Articular chondrocyte of knee joint (primary cell): ENCODE results near the gene KMT5C. TPM values are rescaled to one million over a fixed set of nuclear protein-coding genes. Genes with fewer than 3 reads are reported as not detected.

Experiments used
- total RNA-seq: library from RNA; depleted of rRNA; stranded (reverse); fragments of >200 nt; gene quantifications from 2 replicates; pipeline ENCODE4 v1.2.3, GENCODE V29; 2012

KMT5C gene
- total RNA-seq, result 5.0 and 5.6 TPM in 2 replicates

DNA sequence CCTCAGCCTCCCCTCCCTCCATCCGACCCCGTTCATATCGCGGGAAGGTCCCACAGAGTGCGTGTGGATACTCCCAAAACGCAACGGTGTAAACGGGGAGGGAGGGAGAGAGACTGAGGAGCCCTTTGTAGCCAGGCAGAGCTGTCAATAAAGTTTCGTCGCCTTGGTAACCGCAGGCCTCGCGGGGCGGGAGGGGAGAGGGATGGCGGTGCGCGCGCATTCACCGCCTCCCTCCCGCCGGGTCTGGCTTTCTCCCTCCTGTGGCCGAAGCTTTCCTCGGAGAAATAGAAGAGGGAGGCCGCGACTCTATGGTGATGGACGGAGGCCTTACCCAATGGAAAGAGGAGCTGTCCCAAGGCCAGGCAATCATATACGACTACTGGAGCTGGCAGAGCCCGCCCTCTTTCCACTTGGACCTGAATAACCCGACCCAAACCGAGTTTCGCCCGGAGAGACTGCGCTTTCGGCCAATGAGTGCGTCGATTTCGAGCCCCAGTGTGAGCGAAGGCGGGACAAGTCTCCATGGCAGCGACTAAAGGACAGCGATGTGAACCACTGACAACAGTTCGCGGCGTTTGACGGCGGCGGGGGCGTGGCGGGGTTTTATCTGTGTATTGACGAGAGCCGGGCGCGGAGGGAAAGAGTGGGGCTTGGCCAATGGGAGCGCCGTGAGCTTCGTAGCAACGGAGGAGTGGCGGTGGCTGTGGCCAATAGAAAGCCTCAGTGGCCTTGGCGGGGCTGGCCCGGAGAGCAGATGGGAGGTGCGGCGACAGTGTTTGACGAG, at the start of gene KMT5C:
Gene KMT5C (plus strand): TSS at position 772 of the 784 bp plus-strand sequence. CDS start 2,061 bp downstream, outside the sequence.

DNA sequence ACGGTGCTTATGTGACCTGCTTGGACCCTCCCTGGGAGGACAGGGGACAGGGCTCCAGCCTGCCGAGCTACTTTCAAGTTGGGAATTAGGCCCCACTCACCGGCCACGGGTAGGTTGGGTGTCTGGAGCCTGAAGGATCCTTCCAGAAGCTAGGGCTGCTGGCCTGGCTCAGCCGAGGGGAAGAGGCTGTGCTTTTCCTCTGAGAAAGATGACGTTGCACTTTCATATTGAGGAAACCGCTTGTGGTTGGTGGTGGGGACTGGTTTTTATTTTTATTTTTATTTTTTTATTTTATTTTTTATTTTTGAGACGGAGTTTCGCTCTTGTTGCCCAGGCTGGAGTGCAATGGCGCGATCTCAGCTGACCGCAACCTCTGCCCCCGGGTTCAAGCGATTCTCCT, 14.5 kb upstream of the KMT5C start, which contains the start of gene TMEM150B:
Gene TMEM150B (minus strand): TSS at position 170 of the 400 bp plus-strand sequence. CDS start 4,305 bp downstream, outside the sequence.

DNA sequence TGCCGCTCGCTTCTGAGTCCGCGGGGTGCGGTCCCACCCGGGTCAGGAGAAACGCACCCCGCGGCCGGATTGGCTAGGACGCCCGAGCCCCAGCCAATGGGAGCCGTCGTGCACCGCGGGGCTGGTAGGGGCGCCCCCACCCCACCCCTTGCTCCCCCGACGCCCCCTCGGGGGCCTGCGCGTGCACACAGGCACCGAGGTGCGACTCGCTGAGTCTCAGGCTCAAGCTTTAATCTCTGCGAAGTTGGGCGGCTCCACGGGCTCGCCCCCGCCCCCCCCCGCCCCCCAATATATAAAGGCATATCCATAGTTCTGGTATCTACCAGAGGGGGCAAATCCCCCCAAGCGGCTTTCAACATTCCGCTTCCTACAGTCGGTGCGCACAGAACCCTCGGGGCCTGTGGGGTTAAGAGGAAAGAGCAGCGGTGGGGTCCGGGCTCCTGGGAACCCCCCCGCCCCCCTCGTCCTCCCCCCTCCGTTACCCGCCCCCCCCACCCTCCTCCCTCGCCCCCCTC, 15.1 kb downstream of the KMT5C start, which contains the start of gene COX6B2:
Gene COX6B2 (minus strand): TSS at position 22 of the 515 bp plus-strand sequence. CDS start 198 bp downstream, outside the sequence.

DNA sequence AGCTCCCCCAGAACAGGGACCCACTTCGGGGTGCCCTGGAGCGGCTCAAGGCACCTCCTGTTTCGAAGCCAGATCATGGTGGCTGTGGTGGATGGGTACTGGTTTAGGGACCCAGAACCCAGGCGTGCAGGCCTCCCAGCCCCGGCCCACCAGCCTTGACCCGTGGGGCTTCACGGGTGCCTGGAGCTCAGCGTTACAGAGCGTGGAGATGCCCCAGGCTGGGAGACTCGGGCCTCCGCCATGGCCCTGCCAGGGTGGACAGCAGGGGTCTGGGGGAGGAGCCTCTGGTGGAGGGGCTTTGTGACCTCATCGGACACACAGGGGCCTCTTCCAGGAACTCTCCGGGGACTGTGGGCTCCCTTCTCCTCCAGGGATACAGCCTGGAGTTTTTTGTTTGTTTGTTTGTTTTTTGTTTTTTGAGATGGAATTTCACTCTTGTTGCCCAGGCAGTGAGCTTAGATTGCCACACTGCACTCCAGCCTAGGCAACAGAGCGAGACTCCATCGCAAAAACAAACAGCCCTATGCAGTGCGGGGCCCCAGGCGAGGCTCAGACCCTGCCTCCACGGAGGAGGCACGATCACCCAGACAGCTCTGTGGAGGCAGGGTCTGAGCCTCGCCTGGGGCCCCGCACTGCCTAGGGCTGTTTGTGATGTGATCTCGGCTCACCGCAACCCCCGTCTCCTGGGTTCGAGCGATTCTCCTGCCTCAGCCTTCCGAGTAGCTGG, 23.5 kb downstream of the KMT5C start, which contains the start of gene GARIN5B:
Gene GARIN5B (minus strand): TSS at position 271 of the 727 bp plus-strand sequence. CDS start 194 bp downstream, at position 77.

DNA sequence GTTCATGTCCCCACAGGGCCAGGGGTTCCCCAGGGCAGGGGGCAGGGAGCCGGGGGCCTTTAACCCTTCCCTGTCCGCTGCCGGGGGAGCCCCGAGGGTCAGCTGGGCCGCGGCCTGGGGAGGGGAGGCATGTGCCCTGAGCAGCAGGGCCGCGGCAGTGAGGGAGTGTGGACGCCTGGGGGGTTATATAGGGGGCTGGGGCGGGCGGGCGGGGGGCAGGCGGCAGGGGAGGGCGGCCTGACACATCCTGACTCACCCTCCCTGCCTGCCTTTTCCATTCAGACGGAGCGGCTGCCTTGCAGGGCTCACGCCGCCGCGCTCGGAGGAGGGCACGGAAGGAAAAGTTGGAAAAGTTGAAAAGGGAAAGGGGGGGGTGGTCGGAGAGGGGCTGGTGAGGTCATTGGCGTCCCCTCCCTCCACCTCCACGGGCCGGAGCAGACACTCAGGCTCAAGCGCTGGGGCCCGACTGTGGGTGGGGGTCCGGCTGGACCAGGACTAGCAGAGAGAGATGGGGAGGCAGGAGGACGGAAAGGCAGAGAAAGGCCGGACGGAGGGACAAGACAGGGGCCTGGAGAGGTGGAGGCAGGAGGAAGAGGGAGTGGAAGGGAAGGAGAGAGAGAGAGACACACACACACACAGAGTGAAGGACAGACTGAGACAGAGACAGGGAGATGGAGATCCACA, 30.8 kb downstream of the KMT5C start, which contains the start of gene IL11:
Gene IL11 (minus strand): TSS at position 159 of the 684 bp plus-strand sequence. CDS start 153 bp downstream, at position 6.

DNA sequence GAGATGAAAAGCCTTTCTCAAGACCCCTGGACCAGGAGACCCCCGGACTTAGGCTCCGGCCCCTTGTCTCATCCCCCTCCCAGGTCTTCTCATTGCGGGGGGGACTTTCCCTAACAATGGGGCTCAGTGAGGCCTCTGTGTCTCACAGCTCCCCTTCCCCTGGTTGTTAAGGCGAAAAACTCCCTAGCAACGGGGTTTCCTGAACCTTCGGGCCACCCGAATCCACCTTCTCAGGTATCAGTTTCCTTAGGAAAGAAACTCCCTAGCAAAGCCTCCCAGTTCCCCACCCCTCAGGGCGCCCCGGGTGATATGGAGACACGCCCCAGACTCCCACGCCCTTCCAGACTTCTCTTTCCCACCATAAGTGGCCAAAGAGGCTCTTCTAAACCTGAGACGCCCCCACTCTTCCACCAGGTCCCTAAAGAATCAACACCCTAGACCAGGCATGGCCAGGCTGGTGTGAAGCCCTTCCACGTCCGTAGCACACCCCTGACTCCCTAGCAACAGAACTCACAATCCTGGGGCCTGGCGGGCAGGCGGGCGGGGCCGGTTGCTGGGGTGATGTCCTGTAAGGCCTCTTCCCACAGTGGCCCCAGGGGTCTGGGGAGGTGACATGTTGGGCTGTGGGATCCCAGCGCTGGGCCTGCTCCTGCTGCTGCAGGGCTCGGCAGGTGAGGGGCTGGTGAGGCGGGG, 36.7 kb downstream of the KMT5C start, which contains the start of gene TMEM190:
Gene TMEM190 (plus strand): TSS at position 586 of the 693 bp plus-strand sequence. CDS start 28 bp downstream, at position 614.

DNA sequence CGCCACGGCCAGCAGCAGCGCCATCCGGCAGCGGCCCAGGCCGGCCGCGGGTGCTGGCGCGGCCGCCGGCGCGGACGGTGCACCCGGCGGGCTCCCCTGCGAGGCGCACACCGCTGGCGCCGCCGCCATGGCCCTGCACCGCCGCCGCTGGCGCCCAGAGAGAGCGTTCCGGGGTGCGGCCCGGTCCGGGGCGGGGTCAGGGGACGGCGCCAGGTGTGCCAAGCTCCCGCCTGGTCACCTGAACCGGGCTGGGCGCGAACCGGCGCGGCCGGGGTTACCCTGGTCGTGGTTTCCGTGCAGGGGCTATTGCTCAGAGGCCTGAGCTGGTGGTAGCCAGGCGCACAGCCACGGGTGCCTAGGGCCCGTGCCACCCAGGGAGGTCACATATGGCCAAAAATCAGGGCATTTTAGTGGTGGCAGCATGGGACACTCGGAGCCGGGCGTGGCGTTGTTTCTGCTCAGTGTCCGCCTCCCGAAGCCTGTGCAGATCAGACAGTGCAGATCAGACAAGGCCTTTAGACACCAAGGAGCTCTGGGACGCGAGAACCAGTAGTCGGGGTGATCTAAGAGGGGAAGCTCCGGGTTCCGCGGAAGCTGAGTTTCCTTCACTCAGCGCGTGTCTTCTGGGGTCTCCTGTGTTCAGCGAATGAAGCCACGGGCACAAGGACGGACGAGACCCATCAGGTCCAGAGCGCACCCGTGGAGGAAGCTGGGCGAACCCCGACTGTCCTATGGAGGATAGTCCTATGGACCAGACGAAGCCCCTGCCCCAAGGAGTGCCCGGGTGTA, 44.6 kb downstream of the KMT5C start, which contains the start of gene TMEM238:
Gene TMEM238 (minus strand): TSS at position 162 of the 789 bp plus-strand sequence. CDS start 33 bp downstream, at position 129.

DNA sequence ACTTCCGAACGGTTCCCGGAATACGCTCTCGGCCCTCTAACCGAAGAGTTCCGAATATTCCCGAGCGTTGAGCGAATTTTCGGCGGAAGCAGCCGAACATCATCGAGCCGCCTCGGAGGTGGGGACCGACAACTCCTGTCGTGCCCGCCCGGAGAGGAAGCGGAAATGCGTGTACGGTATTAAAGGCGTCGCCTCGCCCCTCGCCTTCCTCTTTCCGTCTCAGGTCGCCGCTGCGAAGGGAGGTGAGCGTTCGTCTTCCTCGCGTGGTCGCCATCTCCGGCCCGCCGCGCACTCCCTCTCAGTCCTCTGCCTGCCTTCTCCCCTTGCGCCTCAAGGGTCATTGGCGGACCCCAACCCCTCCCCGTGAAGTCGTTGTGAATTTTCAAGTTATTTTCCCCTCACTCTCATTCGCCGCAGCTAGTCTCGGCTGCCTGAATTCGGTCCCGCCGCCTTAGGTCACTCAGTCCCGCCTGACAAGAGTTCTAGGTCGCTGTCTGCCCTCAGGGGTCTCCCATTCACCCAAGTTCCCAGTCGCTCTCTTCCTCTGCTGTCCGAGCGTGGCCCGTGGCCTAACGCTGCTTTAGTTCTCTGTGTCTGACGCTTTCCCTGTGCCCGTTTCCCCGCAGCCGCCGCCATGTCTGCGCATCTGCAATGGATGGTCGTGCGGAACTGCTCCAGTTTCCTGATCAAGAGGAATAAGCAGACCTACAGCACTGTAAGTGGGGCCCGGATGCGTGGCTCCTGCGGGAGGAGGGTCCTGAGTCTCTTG, 46.2 kb downstream of the KMT5C start, which contains the start of gene RPL28:
Gene RPL28 (plus strand): TSS at position 209 of the 769 bp plus-strand sequence. CDS start 426 bp downstream, at position 635.

Other genes starting within 250 kb of the KMT5C start
- 30.4 and 32.4 TPM in 2 replicates for gene PPP1R12C, start 222.2 kb upstream of the KMT5C start, total RNA-seq
- 1.9 and 7.8 TPM in 2 replicates for gene TNNT1, start 190.7 kb upstream of the KMT5C start, total RNA-seq
- gene TNNI3, start 182.1 kb upstream of the KMT5C start, total RNA-seq, result not detected in 2 replicates
- gene DNAAF3, start 173.3 kb upstream of the KMT5C start, total RNA-seq, result 0.43 and 0.91 TPM in 2 replicates
- gene SYT5, start 159.6 kb upstream of the KMT5C start, total RNA-seq, result not detected in 2 replicates
- 5.1 and 7.1 TPM in 2 replicates for gene PTPRH, start 130.4 kb upstream of the KMT5C start, total RNA-seq
- gene TMEM86B, start 111.1 kb upstream of the KMT5C start, total RNA-seq, result 0.76 and 1.7 TPM in 2 replicates
- 26.1 and 27.7 TPM in 2 replicates for gene PPP6R1, start 80.9 kb upstream of the KMT5C start, total RNA-seq
- 23.0 and 25.6 TPM in 2 replicates for gene HSPBP1, start 59.8 kb upstream of the KMT5C start, total RNA-seq
- gene BRSK1, start 55.9 kb upstream of the KMT5C start, total RNA-seq, result 0.65 TPM in 2 replicates
- gene TMEM150B, start 14.5 kb upstream of the KMT5C start, total RNA-seq, result not detected in 2 replicates
- gene COX6B2, start 14.8 kb downstream of the KMT5C start, total RNA-seq, result not detected in 2 replicates
- not detected in 2 replicates for gene GARIN5B, start 23.4 kb downstream of the KMT5C start, total RNA-seq
- 1.2 and 1.4 TPM in 2 replicates for gene IL11, start 30.6 kb downstream of the KMT5C start, total RNA-seq
- not detected in 2 replicates for gene TMEM190, start 37.0 kb downstream of the KMT5C start, total RNA-seq
- gene TMEM238, start 44.4 kb downstream of the KMT5C start, total RNA-seq, result not detected in 2 replicates
- gene RPL28, start 46.1 kb downstream of the KMT5C start, total RNA-seq, result 441 and 509 TPM in 2 replicates
- 32.4 and 36.3 TPM in 2 replicates for gene UBE2S, start 67.9 kb downstream of the KMT5C start, total RNA-seq
- not detected in 2 replicates for gene SHISA7, start 103.4 kb downstream of the KMT5C start, total RNA-seq
- 48.6 and 53.3 TPM in 2 replicates for gene ISOC2, start 121.8 kb downstream of the KMT5C start, total RNA-seq
- gene C19orf85, start 124.9 kb downstream of the KMT5C start, total RNA-seq, result not detected in 2 replicates
- gene ZNF628, start 136.7 kb downstream of the KMT5C start, total RNA-seq, result 2.1 and 2.7 TPM in 2 replicates
- 3.8 and 5.6 TPM in 2 replicates for gene NAT14, start 145.3 kb downstream of the KMT5C start, total RNA-seq
- 23.4 and 33.8 TPM in 2 replicates for gene SSC5D, start 148.6 kb downstream of the KMT5C start, total RNA-seq
- gene SBK2, start 197.3 kb downstream of the KMT5C start, total RNA-seq, result not detected in 2 replicates
- 0.11 TPM in 1 of 2 replicates, not detected in the other for gene SBK3, start 205.7 kb downstream of the KMT5C start, total RNA-seq
- 6.5 and 8.9 TPM in 2 replicates for gene ZNF579, start 241.0 kb downstream of the KMT5C start, total RNA-seq